AG09319 (cell line): ENCODE data around the gene TRIM3.

ENCODE experiments used
- DNase-seq: peaks from one replicate; pipeline ENCODE4 v3.0.0-alpha.2; 2010; ENCODE audit warnings: low read depth; ENCODE audit errors: extremely low read depth
- TF ChIP-seq, protein P1 (sequence below): IDR thresholded peaks from 2 replicates; pipeline ENCODE4 v1.5.1; 2011; ENCODE audit warnings: low read depth, mild to moderate bottlenecking, inconsistent platforms, low read length, moderate library complexity

Gene TRIM3

GRCh38 chr11:6468712-6469495 is 4.8 kb downstream of the TRIM3 start:
- TF ChIP-seq, protein P1, sequence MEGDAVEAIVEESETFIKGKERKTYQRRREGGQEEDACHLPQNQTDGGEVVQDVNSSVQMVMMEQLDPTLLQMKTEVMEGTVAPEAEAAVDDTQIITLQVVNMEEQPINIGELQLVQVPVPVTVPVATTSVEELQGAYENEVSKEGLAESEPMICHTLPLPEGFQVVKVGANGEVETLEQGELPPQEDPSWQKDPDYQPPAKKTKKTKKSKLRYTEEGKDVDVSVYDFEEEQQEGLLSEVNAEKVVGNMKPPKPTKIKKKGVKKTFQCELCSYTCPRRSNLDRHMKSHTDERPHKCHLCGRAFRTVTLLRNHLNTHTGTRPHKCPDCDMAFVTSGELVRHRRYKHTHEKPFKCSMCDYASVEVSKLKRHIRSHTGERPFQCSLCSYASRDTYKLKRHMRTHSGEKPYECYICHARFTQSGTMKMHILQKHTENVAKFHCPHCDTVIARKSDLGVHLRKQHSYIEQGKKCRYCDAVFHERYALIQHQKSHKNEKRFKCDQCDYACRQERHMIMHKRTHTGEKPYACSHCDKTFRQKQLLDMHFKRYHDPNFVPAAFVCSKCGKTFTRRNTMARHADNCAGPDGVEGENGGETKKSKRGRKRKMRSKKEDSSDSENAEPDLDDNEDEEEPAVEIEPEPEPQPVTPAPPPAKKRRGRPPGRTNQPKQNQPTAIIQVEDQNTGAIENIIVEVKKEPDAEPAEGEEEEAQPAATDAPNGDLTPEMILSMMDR, result no peak
- peak; percentile 30 for DNase-seq

- TF ChIP-seq, protein P1, result no peak
- DNase-seq, result no peak
Observed at GRCh38 chr11:6459099-6459450, 14.7 kb downstream of the TRIM3 start.

DNA sequence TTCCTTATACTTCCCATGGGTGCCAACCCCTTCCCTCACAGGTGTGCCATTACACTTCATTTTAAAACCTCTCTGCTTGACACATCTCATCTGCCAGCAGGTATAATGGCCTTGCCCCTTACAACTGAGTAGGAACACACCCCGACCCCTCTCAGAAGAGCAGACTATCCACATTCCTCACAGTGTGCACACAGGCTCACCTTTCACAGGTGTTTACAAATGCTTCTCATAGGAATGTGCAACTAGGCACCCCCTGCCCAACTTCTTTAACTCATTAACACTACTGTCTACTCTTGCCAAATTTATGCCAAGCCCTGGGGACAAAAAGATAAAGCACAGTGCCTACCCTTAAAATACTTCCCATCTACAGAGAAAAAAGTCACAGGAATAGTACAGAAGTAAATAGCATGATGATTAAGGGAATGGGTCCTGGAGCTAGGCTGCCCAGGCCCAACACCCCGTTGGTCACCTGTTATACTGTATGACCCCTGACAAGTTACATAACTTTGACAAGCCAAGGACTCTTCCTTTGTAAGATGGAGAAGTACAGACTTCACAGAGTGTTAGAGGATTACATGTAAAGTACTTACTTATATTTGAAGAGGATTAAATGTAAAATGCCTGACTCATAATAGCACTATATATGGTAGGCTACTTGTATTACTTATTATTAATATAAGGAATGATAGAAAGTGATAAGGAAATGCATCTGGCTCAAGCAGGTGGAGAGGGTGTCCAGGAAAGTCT is 15.2 kb downstream of the TRIM3 start:
- DNase-seq, result no peak
- TF ChIP-seq, protein P1, result no peak

DNA sequence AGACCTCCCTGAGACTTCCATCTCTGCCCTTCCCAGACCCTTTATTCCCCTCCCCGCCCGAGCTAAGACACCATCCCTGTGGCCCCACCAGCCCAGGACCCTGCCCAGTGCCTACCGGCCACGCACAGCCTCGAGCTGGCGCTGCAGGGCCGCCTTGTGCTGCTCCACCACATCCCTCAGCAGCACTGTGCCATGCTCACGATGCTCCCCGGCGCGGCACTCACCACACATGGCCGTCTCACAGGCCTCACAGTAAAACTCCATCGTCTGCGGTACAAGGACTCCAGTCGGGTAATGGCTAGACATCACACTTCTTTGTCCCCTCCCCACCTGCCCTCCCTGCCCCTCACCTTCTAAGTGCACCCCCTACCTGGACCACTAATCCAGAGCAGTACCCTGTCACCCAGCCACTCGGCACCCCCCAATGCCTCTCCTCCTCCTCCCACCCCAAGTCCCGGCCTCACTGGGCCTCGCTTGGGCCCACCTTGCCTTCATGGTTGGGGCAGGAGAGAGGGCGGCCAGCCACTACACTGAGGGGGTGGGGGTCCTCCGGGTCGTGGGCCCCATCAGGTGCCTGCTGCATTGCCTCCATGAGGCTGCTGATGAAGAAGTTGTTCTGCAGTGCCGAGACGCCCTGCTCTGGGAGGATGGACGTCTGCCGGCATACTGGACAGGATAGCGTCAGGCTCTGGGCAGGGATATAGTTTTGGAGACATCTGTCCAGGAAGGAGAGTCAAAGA is 16.0 kb downstream of the TRIM3 start:
- no peak for DNase-seq
- TF ChIP-seq, protein P1, result no peak

DNA sequence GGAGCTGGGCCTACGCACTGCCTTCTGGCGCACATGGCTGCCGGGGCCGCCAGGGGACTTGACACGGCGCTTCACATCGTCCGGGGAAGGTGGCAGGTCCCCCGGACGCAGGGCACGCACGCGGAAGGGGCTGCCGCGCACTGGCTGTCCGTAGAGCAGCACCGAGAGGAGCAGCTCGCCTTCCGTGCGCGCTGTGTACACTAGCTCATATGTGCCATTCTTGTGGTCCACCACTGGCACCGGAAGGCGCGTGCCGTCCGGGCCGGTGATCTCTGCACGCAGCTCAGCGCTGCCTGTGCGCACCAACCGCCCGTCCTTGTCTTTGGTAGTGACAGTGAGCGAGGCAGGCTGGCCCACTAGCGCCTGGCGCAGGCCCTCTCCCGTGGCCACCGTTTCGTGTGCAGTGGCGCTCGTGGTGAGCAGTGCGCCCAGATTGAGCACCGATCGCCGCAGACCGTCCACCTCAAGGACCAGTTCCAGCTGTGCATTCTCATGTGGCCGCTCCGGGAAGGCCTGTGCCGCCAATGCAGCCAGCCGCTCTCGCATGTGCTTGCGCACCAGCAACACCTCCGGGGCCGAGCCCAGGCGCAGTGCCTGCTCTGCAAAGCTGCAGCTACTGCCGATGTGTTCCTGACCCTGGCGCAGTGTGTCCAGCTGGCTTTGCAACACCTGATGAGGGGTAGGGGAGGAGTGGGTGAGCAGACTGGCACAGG is 17.2 kb downstream of the TRIM3 start:
- TF ChIP-seq, protein P1, result no peak
- no peak for DNase-seq

DNA sequence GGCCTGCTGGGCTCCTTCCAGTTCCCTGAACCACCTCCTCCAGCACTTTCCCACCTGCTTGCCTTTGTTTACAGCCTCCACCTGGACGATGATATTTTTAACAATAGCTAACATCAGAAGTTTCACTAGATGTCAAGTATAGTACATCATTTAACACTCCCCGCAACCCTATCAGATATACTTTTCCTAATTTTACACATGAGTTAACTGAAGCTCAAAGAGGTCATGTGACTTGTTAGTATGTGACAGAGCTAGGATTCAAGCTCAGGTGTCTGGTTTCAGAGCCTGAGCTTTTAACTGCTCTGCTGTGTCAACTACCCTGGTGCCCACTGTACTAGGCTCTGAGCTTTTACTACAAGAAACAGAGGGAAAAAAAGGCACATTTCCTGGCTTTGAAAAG is 18.7 kb downstream of the TRIM3 start:
- no peak for DNase-seq
- TF ChIP-seq, protein P1, result no peak
